K562 (cell line): Measurements from ENCODE around the gene MYMX. TPM values are rescaled to one million over a fixed set of nuclear protein-coding genes. Genes with fewer than 3 reads are reported as not detected.

Source experiments
- ATAC-seq: fragments of 200-7000 bp; cut with Tn5 transposase; 3 replicates; pipeline ENCODE4 v1.9.1; 2020; ENCODE audit warnings: moderate library complexity
- BruUV-seq: library from RNA; stranded (reverse); fragments of 400-500 nt; replicated peaks from 2 replicates; lab custom pipeline; 2021; lab: Mats Ljungman, UMichigan
- CTCF ChIA-PET: fragments of 300-600 bp; formaldehyde crosslinking; extraction: SDS; loops from one replicate; lab custom pipeline; 2021; ENCODE audit warnings: low intra/inter-chr PET ratio; lab: Yijun Ruan, JAX
- POLR2A ChIA-PET: fragments of 300-600, 350-650 bp; sonication (Branson Sonifier 250); formaldehyde crosslinking; extraction: SDS; loops from one replicate; lab custom pipeline; 2021; ENCODE audit warnings: antibody characterized with exemption, inconsistent platforms; lab: Yijun Ruan, JAX
- DNase-seq, 4 experiments: peaks; one replicate each; pipeline versions ENCODE4 v3.0.0 to v3.0.0-alpha.2; 2011 to 2018; ENCODE audit warnings: low spot score in 3 of 4, mixed read lengths in 3 of 4; ENCODE audit errors: extremely low read depth in 1 of 4
- FAIRE-seq: peaks from 2 replicates; lab custom pipeline; 2011; peaks lifted over from hg19 to GRCh38; lab: Jason Lieb, UNC
- H2AFZ ChIP-seq: 2 replicates; pipeline ENCODE4 v1.6.0; 2011; ENCODE audit warnings: low read depth, low read length, control low read depth, inconsistent platforms
- H3K27ac ChIP-seq: fragments of 200-600 bp; 3 replicates; pipeline ENCODE4 v1.8.0; 2011; ENCODE audit warnings: low read depth, mild to moderate bottlenecking, control low read depth, inconsistent platforms, low read length, moderate library complexity, mixed read lengths; ENCODE audit errors: extremely low read depth
- H3K27me3 ChIP-seq, 2 experiments: fragments of 300-600 bp in 1 of 2; 2 replicates in 1 of 2; 3 replicates in 1 of 2; pipeline versions ENCODE4 v1.6.0 to v1.8.0; 2011; ENCODE audit warnings: inconsistent platforms in 2 of 2, low read length in 2 of 2, mild to moderate bottlenecking in 1 of 2, mixed read lengths in 1 of 2, moderate library complexity in 1 of 2; ENCODE audit not compliant: control insufficient read depth in 2 of 2, insufficient read depth in 2 of 2
- H3K36me3 ChIP-seq: fragments of 300-600 bp; 3 replicates; pipeline ENCODE4 v1.8.0; 2011; ENCODE audit warnings: mild to moderate bottlenecking, low read length, inconsistent platforms; ENCODE audit not compliant: control insufficient read depth, insufficient read depth
- H3K4me1 ChIP-seq, 2 experiments: fragments of 200-600 bp in 1 of 2; replicated peaks in 1 of 2; 2 replicates in 1 of 2; 3 replicates in 1 of 2; pipeline versions ENCODE4 v1.5.1 to v1.8.0; 2011; ENCODE audit warnings: inconsistent platforms in 2 of 2, low read length in 2 of 2, mild to moderate bottlenecking in 1 of 2, mixed read lengths in 1 of 2, moderate library complexity in 1 of 2; ENCODE audit not compliant: control insufficient read depth in 2 of 2, insufficient read depth in 2 of 2
- H3K4me2 ChIP-seq: 2 replicates; pipeline ENCODE4 v1.6.1; 2011; ENCODE audit warnings: low read length, control low read depth, inconsistent platforms, mixed read lengths; ENCODE audit not compliant: insufficient read depth
- H3K4me3 ChIP-seq: fragments of 200-600 bp; sonication (generic), shearing (Covaris generic); 2 replicates; pipeline ENCODE4 v1.5.1; 2016; ENCODE audit warnings: control low read depth, inconsistent platforms
- H3K79me2 ChIP-seq: fragments of 200-600 bp; 3 replicates; pipeline ENCODE4 v1.8.0; 2011; ENCODE audit warnings: low read length, inconsistent platforms; ENCODE audit not compliant: control insufficient read depth, insufficient read depth
- H3K9ac ChIP-seq, 2 experiments: 2 replicates each; pipeline versions ENCODE4 v1.6.0 to v1.6.1; 2011; ENCODE audit warnings: low read depth in 2 of 2, low read length in 2 of 2, control low read depth in 1 of 2, inconsistent platforms in 1 of 2, mild to moderate bottlenecking in 1 of 2, mixed read lengths in 1 of 2; ENCODE audit not compliant: insufficient read depth in 1 of 2
- H3K9me1 ChIP-seq: one replicate; pipeline ENCODE4 v1.6.0; 2011; ENCODE audit warnings: inconsistent platforms, mild to moderate bottlenecking, low read length, moderate library complexity; ENCODE audit not compliant: control insufficient read depth, insufficient read depth
- H3K9me3 ChIP-seq: replicated peaks from 2 replicates; pipeline ENCODE4 v1.5.1; 2011; ENCODE audit warnings: low read depth, low read length, inconsistent platforms; ENCODE audit not compliant: control insufficient read depth, insufficient read depth
- H4K20me1 ChIP-seq: replicated peaks from 2 replicates; pipeline ENCODE4 v1.6.1; 2011; ENCODE audit warnings: low read length, inconsistent platforms, mixed read lengths; ENCODE audit not compliant: control insufficient read depth, insufficient read depth
- ARID2 ChIP-seq: fragments of 450-650 bp; IDR thresholded peaks from 2 replicates; pipeline ENCODE4 v1.6.1; 2017; ENCODE audit warnings: antibody characterized with exemption, mild to moderate bottlenecking
- ELF2 ChIP-seq: fragments of 250-450 bp; sonication (Bioruptor Pico); IDR thresholded peaks from 2 replicates; pipeline ENCODE4 v1.5.0; 2021; ENCODE audit warnings: mild to moderate bottlenecking
- ESRRA ChIP-seq: fragments of 450-650 bp; IDR thresholded peaks from 2 replicates; pipeline ENCODE4 v1.6.1; 2014; ENCODE audit warnings: low read depth, mild to moderate bottlenecking, moderate library complexity, borderline replicate concordance
- EWSR1 ChIP-seq: fragments of 450-650 bp; IDR thresholded peaks from 2 replicates; pipeline ENCODE4 v1.6.1; 2018; ENCODE audit warnings: borderline replicate concordance, mild to moderate bottlenecking, low read depth, moderate library complexity; ENCODE audit not compliant: partially characterized antibody
- LARP7 ChIP-seq: fragments of 450-650 bp; IDR thresholded peaks from 2 replicates; pipeline ENCODE4 v1.6.1; 2016
- NFYB ChIP-seq: IDR thresholded peaks from 2 replicates; pipeline ENCODE4 v1.6.1; 2011; ENCODE audit warnings: mild to moderate bottlenecking, moderate library complexity; ENCODE audit not compliant: insufficient read length; ENCODE audit errors: extremely low read depth
- PPARD ChIP-seq: fragments of 250-450 bp; sonication (Bioruptor Pico); IDR thresholded peaks from 2 replicates; pipeline ENCODE4 v1.8.0; 2022; ENCODE audit warnings: inconsistent platforms, mild to moderate bottlenecking, moderate library complexity
- RBM39 ChIP-seq: fragments of 200-400 bp; formaldehyde crosslinking; optimal IDR thresholded peaks from 2 replicates; pipeline ENCODE3; 2018; ENCODE audit warnings: low read depth, low read length
- ZNF324 ChIP-seq: fragments of 250-450 bp; sonication (Bioruptor Pico); IDR thresholded peaks from 2 replicates; pipeline ENCODE4 v1.4.0; 2020; ENCODE audit warnings: mild to moderate bottlenecking
- ZNF583 ChIP-seq: fragments of 250-450 bp; sonication (Bioruptor Pico); IDR thresholded peaks from 2 replicates; pipeline ENCODE4 v1.4.0; 2020
- ZNF77 ChIP-seq: fragments of 250-450 bp; sonication (Bioruptor Pico); IDR thresholded peaks from 2 replicates; pipeline ENCODE4 v1.5.0; 2020
- WGBS: fragments of 100-300 bp; shearing (Covaris generic); methylation state at CpG from one replicate; pipeline ENCODE4 v1.1.6; 2016; ENCODE audit warnings: low coverage, mixed read lengths; ENCODE audit not compliant: insufficient coverage; ENCODE audit errors: missing lambda C conversion rate; 5-methylcytosine and 5-hydroxymethylcytosine counted together
- in situ Hi-C: fragments of 300-500 bp; cut with MboI; formaldehyde crosslinking; loops from 4 replicates; pipeline ENCODE4 v1.15.0; 2018; ENCODE audit warnings: inconsistent platforms, mixed read lengths
- intact Hi-C: fragments of 100-400 bp; cut with micrococcal nuclease; formaldehyde crosslinking; loops from 2 replicates; pipeline ENCODE4 v1.14.2; 2022
- polyA plus RNA-seq, 8 experiments: library from polyadenylated mRNA; depleted of rRNA in 4 of 8; stranded (reverse) in 5 of 8; unstranded in 3 of 8; fragments of >200 nt; fragmentation: Nextera tagmentation in 2 of 8; fragmentation: Illumina TruSeq in 1 of 8; extraction: Ambion mirVana in 2 of 8; extraction: Trizol in 1 of 8; gene quantifications; 2 replicates each; pipeline versions ENCODE4 v1.2.1 to v1.2.3, GENCODE V29; 2011 to 2014; ENCODE audit warnings: inconsistent platforms in 1 of 8, missing spikeins in 1 of 8
- total RNA-seq, 7 experiments: library from RNA; depleted of rRNA in 6 of 7; stranded (reverse); fragments of >200 nt in 6 of 7; fragmentation: Illumina TruSeq in 2 of 7; extraction: Trizol in 2 of 7; gene quantifications; 2 replicates each; pipeline versions ENCODE4 v1.2.1 to v1.2.3, GENCODE V29; 2011 to 2021; ENCODE audit warnings: low replicate concordance in 1 of 7
- TF ChIP-seq, protein P1 (sequence below): fragments of 450-650 bp; IDR thresholded peaks from 2 replicates; pipeline ENCODE4 v1.6.1; 2016; ENCODE audit warnings: low read depth

MYMX gene
- total and polyA plus RNA-seq, 9 of the 15 experiments (the other 6 are each of a cell fraction or from before 2014, with no cell fraction given), result 0.12 TPM; not detected in 8

DNA sequence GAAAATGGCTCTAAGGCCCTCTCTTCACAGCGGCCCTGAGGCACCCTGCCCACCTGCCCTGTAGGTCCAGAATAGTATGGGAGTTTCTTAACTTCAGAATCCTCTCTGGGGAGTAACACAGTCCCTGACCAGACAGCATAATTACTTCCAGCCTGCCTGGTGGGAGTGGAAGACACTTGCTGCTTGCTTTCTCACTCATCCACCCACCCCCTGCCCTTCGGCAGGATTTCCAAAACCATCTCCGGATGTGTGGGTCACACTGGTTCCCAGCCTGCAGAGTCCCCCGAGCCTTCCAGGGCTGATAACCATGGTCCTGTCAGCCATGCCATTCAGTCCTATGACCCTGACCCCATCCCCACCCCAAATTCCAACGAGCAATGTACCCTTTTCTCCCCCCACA is 12.1 kb downstream of the MYMX start (continued):
- TF ChIP-seq ZNF324 (CRISPR knock-in tag), result no peak

DNA sequence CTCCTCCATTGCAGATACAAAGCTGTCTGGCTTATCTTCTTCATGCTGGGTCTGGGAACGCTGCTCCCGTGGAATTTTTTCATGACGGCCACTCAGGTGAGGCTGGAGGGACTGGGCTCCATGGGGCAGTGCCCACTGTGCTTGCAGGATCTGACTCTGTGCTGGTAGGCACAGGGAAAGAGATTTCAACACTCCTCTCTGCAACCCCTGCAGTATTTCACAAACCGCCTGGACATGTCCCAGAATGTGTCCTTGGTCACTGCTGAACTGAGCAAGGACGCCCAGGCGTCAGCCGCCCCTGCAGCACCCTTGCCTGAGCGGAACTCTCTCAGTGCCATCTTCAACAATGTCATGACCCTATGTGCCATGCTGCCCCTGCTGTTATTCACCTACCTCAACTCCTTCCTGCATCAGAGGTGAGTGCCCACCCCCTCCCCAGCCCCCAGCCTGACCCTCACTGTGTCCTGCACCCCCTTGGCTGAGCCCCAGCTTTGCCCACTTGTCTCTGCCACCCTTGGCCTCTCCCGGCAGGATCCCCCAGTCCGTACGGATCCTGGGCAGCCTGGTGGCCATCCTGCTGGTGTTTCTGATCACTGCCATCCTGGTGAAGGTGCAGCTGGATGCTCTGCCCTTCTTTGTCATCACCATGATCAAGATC is 12.8 kb downstream of the MYMX start:
- Histone ChIP-seq H4K20me1 (peaks cover 3% of the 10 kb centered on the region; the same call in 1 of the 2 replicates), H3K79me2 (peaks cover 42% of the 10 kb centered on the region), H3K4me3 (no peak overlapping the region), H3K9me3 (no peaks in the 10 kb centered on the region), H3K4me2 (no peak overlapping the region), H3K4me1 (peaks cover 36 to 65% of the 10 kb centered on the region in 2 experiments), H3K27me3 (no peaks in the 10 kb centered on the region), H3K27ac (no peak overlapping the region), H3K9me1 (peaks cover 6% of the 10 kb centered on the region), H3K9ac (peak overlapping the region in 1 of 2 experiments; percentile 60; a peak in 1 of 4 replicates), H2AFZ (no peak overlapping the region), H3K36me3 (peaks cover 75% of the 10 kb centered on the region)
- DNase-seq, result no peak
- ChIA-PET CTCF (no interaction called here), POLR2A (interaction anchor here (0.6 to 6.5 kb wide), 5 partner anchors 15 to 80 kb away, joined by 3 to 104 read pairs (median 4); partner anchors contain the start of gene HSP90AB1)
- intact Hi-C loops (loop anchor here (10.0 kb wide), 1 partner anchor 595 kb away; the partner anchor contains the start of gene MAD2L1BP), in situ Hi-C loops (no loop called here)
- ATAC-seq, result no peak
- no peak for FAIRE-seq
- TF ChIP-seq NFYB (no peak), LARP7 (no peak), ELF2 (CRISPR knock-in tag) (no peak), RBM39 (no peak), ZNF77 (CRISPR knock-in tag) (no peak), PPARD (no peak), ARID2 (no peak), ZNF583 (CRISPR knock-in tag) (no peak), EWSR1 (no peak), ESRRA (no peak)
- TF ChIP-seq, protein P1, sequence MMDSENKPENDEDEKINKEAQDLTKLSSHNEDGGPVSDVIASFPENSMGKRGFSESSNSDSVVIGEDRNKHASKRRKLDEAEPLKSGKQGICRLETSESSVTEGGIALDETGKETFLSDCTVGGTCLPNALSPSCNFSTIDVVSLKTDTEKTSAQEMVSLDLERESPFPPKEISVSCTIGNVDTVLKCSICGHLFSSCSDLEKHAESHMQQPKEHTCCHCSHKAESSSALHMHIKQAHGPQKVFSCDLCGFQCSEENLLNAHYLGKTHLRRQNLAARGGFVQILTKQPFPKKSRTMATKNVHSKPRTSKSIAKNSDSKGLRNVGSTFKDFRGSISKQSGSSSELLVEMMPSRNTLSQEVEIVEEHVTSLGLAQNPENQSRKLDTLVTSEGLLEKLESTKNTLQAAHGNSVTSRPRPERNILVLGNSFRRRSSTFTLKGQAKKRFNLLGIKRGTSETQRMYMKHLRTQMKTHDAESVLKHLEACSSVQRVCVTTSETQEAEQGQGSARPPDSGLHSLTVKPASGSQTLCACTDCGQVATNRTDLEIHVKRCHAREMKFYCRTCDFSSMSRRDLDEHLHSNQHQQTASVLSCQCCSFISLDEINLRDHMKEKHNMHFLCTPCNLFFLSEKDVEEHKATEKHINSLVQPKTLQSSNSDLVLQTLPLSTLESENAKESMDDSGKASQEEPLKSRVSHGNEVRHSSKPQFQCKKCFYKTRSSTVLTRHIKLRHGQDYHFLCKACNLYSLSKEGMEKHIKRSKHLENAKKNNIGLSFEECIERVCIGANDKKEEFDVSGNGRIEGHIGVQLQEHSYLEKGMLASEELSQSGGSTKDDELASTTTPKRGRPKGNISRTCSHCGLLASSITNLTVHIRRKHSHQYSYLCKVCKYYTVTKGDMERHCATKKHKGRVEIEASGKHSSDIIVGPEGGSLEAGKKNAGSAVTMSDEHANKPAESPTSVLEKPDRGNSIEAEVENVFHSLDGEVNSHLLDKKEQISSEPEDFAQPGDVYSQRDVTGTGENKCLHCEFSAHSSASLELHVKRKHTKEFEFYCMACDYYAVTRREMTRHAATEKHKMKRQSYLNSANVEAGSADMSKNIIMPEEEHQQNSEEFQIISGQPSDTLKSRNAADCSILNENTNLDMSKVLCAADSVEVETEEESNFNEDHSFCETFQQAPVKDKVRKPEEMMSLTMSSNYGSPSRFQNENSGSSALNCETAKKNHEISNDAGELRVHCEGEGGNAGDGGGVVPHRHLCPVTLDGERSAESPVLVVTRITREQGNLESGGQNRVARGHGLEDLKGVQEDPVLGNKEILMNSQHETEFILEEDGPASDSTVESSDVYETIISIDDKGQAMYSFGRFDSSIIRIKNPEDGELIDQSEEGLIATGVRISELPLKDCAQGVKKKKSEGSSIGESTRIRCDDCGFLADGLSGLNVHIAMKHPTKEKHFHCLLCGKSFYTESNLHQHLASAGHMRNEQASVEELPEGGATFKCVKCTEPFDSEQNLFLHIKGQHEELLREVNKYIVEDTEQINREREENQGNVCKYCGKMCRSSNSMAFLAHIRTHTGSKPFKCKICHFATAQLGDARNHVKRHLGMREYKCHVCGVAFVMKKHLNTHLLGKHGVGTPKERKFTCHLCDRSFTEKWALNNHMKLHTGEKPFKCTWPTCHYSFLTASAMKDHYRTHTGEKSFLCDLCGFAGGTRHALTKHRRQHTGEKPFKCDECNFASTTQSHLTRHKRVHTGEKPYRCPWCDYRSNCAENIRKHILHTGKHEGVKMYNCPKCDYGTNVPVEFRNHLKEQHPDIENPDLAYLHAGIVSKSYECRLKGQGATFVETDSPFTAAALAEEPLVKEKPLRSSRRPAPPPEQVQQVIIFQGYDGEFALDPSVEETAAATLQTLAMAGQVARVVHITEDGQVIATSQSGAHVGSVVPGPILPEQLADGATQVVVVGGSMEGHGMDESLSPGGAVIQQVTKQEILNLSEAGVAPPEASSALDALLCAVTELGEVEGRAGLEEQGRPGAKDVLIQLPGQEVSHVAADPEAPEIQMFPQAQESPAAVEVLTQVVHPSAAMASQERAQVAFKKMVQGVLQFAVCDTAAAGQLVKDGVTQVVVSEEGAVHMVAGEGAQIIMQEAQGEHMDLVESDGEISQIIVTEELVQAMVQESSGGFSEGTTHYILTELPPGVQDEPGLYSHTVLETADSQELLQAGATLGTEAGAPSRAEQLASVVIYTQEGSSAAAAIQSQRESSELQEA, result no peak
- TF ChIP-seq, all 486 proteins: peak for 0
- BruUV-seq, result no TSS peak
- 93% methylated on average over 11 of the region's 11 CpGs for WGBS
